ENCODE data around the gene M1AP. TPM values are rescaled to one million over a fixed set of nuclear protein-coding genes. Genes with fewer than 3 reads are reported as not detected.

M1AP gene
- total and polyA plus RNA-seq, 2 experiments from 2014 or later: not detected

DNA sequence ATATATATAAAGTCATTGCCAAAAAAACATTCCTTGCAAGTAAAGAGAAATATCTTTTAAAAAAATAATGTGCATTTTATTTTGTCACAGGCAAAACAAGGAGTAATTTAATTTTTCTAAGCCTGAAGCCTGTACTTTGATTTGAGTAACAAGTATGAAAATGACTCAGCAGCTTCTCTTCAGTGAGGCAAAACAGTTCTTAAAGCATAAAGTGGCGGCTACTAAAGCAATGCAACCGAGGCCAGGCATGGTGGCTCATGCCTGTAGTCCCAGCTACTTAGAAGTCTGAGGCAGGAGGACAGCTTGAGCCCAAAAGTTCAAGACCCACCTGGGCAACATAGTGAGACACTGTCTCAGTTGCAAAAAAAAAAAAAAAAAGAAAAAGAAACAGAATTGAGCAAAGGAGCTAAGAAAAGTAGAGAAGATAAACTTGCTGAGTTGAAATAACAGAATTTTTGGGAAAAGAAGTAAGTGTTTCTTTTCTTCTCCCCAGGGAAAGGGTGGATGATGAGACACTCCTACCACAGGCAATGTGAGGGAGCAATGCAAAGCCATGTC, 64.0 kb downstream of the M1AP start:
- peaks cover 8% of the 10 kb centered on the region for H3K27me3 ChIP-seq
- no peak overlapping the region for H3K27ac ChIP-seq
- H3K36me3 ChIP-seq: no peaks in the 10 kb centered on the region
- no peak for TF ChIP-seq CTCF (IDR thresholded peaks at IDR 0.05; ENCODE audit: low read depth, low read length)
- DNase-seq (ENCODE audit: low read depth in 1 of 2, low spot score in 1 of 2): peak in 1 of 2 donors; percentile 46
- H3K4me3 ChIP-seq: no peak overlapping the region
- no peaks in the 10 kb centered on the region for H3K9me3 ChIP-seq (ENCODE audit: low read depth)
- no peaks in the 10 kb centered on the region for H3K4me1 ChIP-seq (ENCODE audit: low read depth)

- DNase-seq (ENCODE audit: low read depth in 1 of 2, low spot score in 1 of 2): peak in 1 of 2 donors; percentile 73
These were observed 64.6 kb downstream of the M1AP start for GRCh38 chr2:74583504-74583903.

DNA sequence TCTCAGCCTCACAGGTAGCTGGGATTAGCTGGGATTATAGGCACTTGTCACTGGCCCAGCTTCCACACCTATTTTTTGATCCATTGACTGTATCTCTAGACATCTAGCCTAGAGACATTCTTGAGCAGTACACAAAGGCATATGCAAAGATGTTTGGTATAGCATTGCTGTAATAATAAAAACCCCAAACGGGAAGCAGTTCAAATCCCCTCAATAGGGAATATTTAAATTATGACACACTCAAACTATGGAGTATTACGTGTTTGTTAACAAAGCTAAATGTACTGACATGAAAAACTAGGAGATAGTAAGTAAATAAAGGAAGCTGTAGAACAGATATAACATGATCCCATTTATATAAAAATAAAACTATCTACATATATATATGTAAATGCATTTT, 65.9 kb downstream of the M1AP start:
- DNase-seq (ENCODE audit: low read depth in 1 of 2, low spot score in 1 of 2): no peak
- no peak for TF ChIP-seq CTCF (IDR thresholded peaks at IDR 0.05; ENCODE audit: low read depth, low read length)
- no peaks in the 10 kb centered on the region for H3K36me3 ChIP-seq
- peaks cover 3% of the 10 kb centered on the region for H3K27me3 ChIP-seq
- no peak overlapping the region for H3K27ac ChIP-seq
- no peaks in the 10 kb centered on the region for H3K9me3 ChIP-seq (ENCODE audit: low read depth)
- H3K4me1 ChIP-seq (ENCODE audit: low read depth): no peaks in the 10 kb centered on the region
- no peak overlapping the region for H3K4me3 ChIP-seq

More at GRCh38 chr2:74583504-74583903, 64.6 kb downstream of the M1AP start:
- no peaks in the 10 kb centered on the region for H3K4me1 ChIP-seq (ENCODE audit: low read depth)
- H3K27ac ChIP-seq: no peak overlapping the region
- H3K36me3 ChIP-seq: no peaks in the 10 kb centered on the region
- H3K9me3 ChIP-seq (ENCODE audit: low read depth): no peaks in the 10 kb centered on the region
- peaks cover 3% of the 10 kb centered on the region for H3K27me3 ChIP-seq
- TF ChIP-seq CTCF (IDR thresholded peaks at IDR 0.05; ENCODE audit: low read depth, low read length): no peak
- H3K4me3 ChIP-seq: no peak overlapping the region

- Histone ChIP-seq H3K4me1 (ENCODE audit: low read depth) (no peaks in the 10 kb centered on the region), H3K27me3 (peaks cover 3% of the 10 kb centered on the region), H3K27ac (no peak overlapping the region), H3K4me3 (no peak overlapping the region), H3K36me3 (no peaks in the 10 kb centered on the region), H3K9me3 (ENCODE audit: low read depth) (no peaks in the 10 kb centered on the region)
- TF ChIP-seq CTCF (IDR thresholded peaks at IDR 0.05; ENCODE audit: low read depth, low read length): no peak
- no peak for DNase-seq (ENCODE audit: low read depth in 1 of 2, low spot score in 1 of 2)
These were observed 66.7 kb downstream of the M1AP start for GRCh38 chr2:74581463-74581862.

- no peaks in the 10 kb centered on the region for H3K4me1 ChIP-seq (ENCODE audit: low read depth)
- H3K9me3 ChIP-seq (ENCODE audit: low read depth): no peaks in the 10 kb centered on the region
- H3K4me3 ChIP-seq: no peak overlapping the region
- H3K36me3 ChIP-seq: no peaks in the 10 kb centered on the region
- TF ChIP-seq CTCF (IDR thresholded peaks at IDR 0.05; ENCODE audit: low read depth, low read length): no peak
- H3K27me3 ChIP-seq: peaks cover 8% of the 10 kb centered on the region
- no peak for DNase-seq (ENCODE audit: low read depth in 1 of 2, low spot score in 1 of 2)
- no peak overlapping the region for H3K27ac ChIP-seq
These were observed 69.7 kb downstream of the M1AP start for GRCh38 chr2:74578408-74578807.
